Measurements from ENCODE around the gene MAP3K12. TPM values are rescaled to one million over a fixed set of nuclear protein-coding genes. Genes with fewer than 3 reads are reported as not detected.

The MAP3K12 gene
- total and polyA plus RNA-seq, 2 experiments from 2014 or later, result 10.0 to 16.0 TPM

GRCh38 chr12:53464685-53465418, 34.4 kb downstream of the MAP3K12 start:
- Histone ChIP-seq H4K20me1 (ENCODE audit: insufficient read depth, poor library complexity, severe bottlenecking) (peaks cover 87% of the 10 kb centered on the region), H3K4me3 (no peak overlapping the region), H3K9me3 (ENCODE audit: low read depth) (no peaks in the 10 kb centered on the region), H2AFZ (no peak overlapping the region), H3K79me2 (peaks cover 98% of the 10 kb centered on the region), H3K27ac (no peak overlapping the region), H3K4me2 (no peak overlapping the region), H3K27me3 (no peaks in the 10 kb centered on the region), H3K4me1 (ENCODE audit: insufficient read depth) (no peaks in the 10 kb centered on the region), H3K9me2 (replicated peaks; ENCODE audit: insufficient read depth) (no peaks in the 10 kb centered on the region), H3K36me3 (replicated peaks; ENCODE audit: insufficient read depth, low read depth) (no peaks in the 10 kb centered on the region)
- DNase-seq (ENCODE audit: low spot score), result no peak
- WGBS (ENCODE audit: low lambda C conversion rate, missing lambda C conversion rate), result 93% methylated on average over 11 of the region's 11 CpGs
- TF ChIP-seq EZH2 (IDR thresholded peaks at IDR 0.05; ENCODE audit: borderline replicate concordance) (no peak), CTCF (IDR thresholded peaks at IDR 0.05; ENCODE audit: poor library complexity) (no peak), EZH2phosphoT487 (IDR thresholded peaks at IDR 0.05; ENCODE audit: low read depth, severe bottlenecking, unreplicated experiment) (no peak)

- WGBS (ENCODE audit: low lambda C conversion rate, missing lambda C conversion rate), result 76% methylated on average over 5 of the region's 5 CpGs
- Histone ChIP-seq H3K36me3 (replicated peaks; ENCODE audit: insufficient read depth, low read depth) (no peaks in the 10 kb centered on the region), H3K27me3 (no peaks in the 10 kb centered on the region)
These were observed 35.3 kb downstream of the MAP3K12 start for GRCh38 chr12:53463802-53464560.

GRCh38 chr12:53462935-53463334, 36.3 kb downstream of the MAP3K12 start:
- Histone ChIP-seq H2AFZ (no peak overlapping the region), H3K4me3 (no peak overlapping the region), H3K27ac (no peak overlapping the region), H3K9me3 (ENCODE audit: low read depth) (no peaks in the 10 kb centered on the region), H3K4me1 (ENCODE audit: insufficient read depth) (no peaks in the 10 kb centered on the region), H3K36me3 (replicated peaks; ENCODE audit: insufficient read depth, low read depth) (no peaks in the 10 kb centered on the region), H3K9me2 (replicated peaks; ENCODE audit: insufficient read depth) (no peaks in the 10 kb centered on the region), H3K79me2 (peaks cover 99% of the 10 kb centered on the region), H4K20me1 (ENCODE audit: insufficient read depth, poor library complexity, severe bottlenecking) (peaks cover 96% of the 10 kb centered on the region), H3K4me2 (no peak overlapping the region), H3K27me3 (no peaks in the 10 kb centered on the region)
- no peak for TF ChIP-seq EZH2 (IDR thresholded peaks at IDR 0.05; ENCODE audit: borderline replicate concordance)
- no peak for TF ChIP-seq CTCF (IDR thresholded peaks at IDR 0.05; ENCODE audit: poor library complexity)
- no peak for TF ChIP-seq EZH2phosphoT487 (IDR thresholded peaks at IDR 0.05; ENCODE audit: low read depth, severe bottlenecking, unreplicated experiment)
- WGBS (ENCODE audit: low lambda C conversion rate, missing lambda C conversion rate), result 86% methylated on average over 3 of the region's 3 CpGs
- no peak for DNase-seq (ENCODE audit: low spot score)

More at GRCh38 chr12:53463802-53464560, 35.3 kb downstream of the MAP3K12 start:
- peak overlapping the region; percentile 16 for H3K27ac ChIP-seq
- no peak overlapping the region for H2AFZ ChIP-seq
- no peak overlapping the region for H3K4me3 ChIP-seq
- H3K9me3 ChIP-seq (ENCODE audit: low read depth), result no peaks in the 10 kb centered on the region
- H3K4me2 ChIP-seq, result no peak overlapping the region
- H3K9me2 ChIP-seq (replicated peaks; ENCODE audit: insufficient read depth), result no peaks in the 10 kb centered on the region
- TF ChIP-seq EZH2 (IDR thresholded peaks at IDR 0.05; ENCODE audit: borderline replicate concordance), result no peak
- TF ChIP-seq CTCF (IDR thresholded peaks at IDR 0.05; ENCODE audit: poor library complexity), result no peak
- H4K20me1 ChIP-seq (ENCODE audit: insufficient read depth, poor library complexity, severe bottlenecking), result peaks cover 93% of the 10 kb centered on the region
- DNase-seq (ENCODE audit: low spot score), result no peak
- H3K79me2 ChIP-seq, result peaks cover 99% of the 10 kb centered on the region
- H3K4me1 ChIP-seq (ENCODE audit: insufficient read depth), result no peaks in the 10 kb centered on the region

All from hepatocyte (in vitro differentiated cells).